GM18505 (cell line): ENCODE data around the gene ATXN2.
A peak's percentile ranks its signal among the peaks of the same experiment; 100 is the strongest.

ENCODE experiments used
- ATAC-seq: cut with Tn5 transposase; IDR thresholded peaks from one replicate; pipeline ENCODE4 v1.9.1; 2021; ENCODE audit not compliant: unreplicated experiment
- POLR2A ChIP-seq: IDR thresholded peaks from 4 replicates; pipeline ENCODE4 v1.6.1; 2011; ENCODE audit warnings: borderline replicate concordance; ENCODE audit not compliant: insufficient read depth, insufficient read length; ENCODE audit errors: extremely low read depth

The ATXN2 gene

GRCh38 chr12:111453071-111453989, 145.8 kb downstream of the ATXN2 start:
- peak; percentile 18 for TF ChIP-seq POLR2A
- no peak for ATAC-seq

- no peak for TF ChIP-seq POLR2A
- ATAC-seq: no peak
Observed at GRCh38 chr12:111451649-111452129, 147.4 kb downstream of the ATXN2 start.

- no peak for ATAC-seq
Observed at GRCh38 chr12:111451232-111451631, 147.9 kb downstream of the ATXN2 start.

GRCh38 chr12:111450676-111451075, 148.4 kb downstream of the ATXN2 start:
- TF ChIP-seq POLR2A: no peak
- ATAC-seq: no peak

More at GRCh38 chr12:111451232-111451631, 147.9 kb downstream of the ATXN2 start:
- no peak for TF ChIP-seq POLR2A

- no peak for TF ChIP-seq POLR2A
- no peak for ATAC-seq
Observed at GRCh38 chr12:111448846-111449790, 150.0 kb downstream of the ATXN2 start.

GRCh38 chr12:111448266-111448830, 150.8 kb downstream of the ATXN2 start:
- ATAC-seq: no peak
- no peak for TF ChIP-seq POLR2A

GRCh38 chr12:111447571-111448265, 151.4 kb downstream of the ATXN2 start:
- TF ChIP-seq POLR2A: no peak
- ATAC-seq: no peak

GRCh38 chr12:111446631-111447570, 152.2 kb downstream of the ATXN2 start:
- ATAC-seq: no peak
- no peak for TF ChIP-seq POLR2A

- no peak for ATAC-seq
- TF ChIP-seq POLR2A: no peak
Observed at GRCh38 chr12:111445726-111446581, 153.2 kb downstream of the ATXN2 start.

- TF ChIP-seq POLR2A: peak; percentile 39
- ATAC-seq: peak; percentile 82
Observed at GRCh38 chr12:111444925-111445725, 154.0 kb downstream of the ATXN2 start.
